Activated T-helper 9 cell treated with anti-CD3 and anti-CD28 coated beads, Interleukin-2, amount 50 U/mL, for 16 hours (primary cell): ENCODE measurements around the gene TMEM81.

Source experiments
- DNase-seq: peaks from one replicate; pipeline ENCODE4 v3.0.0-alpha.2; 2020; ENCODE audit warnings: low read depth

TMEM81 gene

DNA sequence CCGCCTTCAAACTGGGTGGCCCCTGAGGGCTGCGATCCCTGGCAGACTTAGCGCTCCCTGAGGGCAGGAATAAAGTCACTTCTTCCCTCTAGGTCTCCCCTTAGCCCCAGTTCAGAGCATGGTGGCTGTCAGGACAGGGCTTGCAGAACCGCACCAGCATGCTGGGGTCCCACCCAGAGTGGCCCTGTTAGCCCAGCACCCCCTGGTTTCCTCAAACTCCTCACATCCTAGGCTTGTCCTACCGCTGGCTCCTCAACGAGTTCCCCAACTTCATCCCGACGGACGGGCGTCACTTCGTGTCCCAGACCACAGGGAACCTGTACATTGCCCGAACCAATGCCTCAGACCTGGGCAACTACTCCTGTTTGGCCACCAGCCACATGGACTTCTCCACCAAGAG lies 25.4 kb downstream of the TMEM81 start:
- no peak for DNase-seq

DNA sequence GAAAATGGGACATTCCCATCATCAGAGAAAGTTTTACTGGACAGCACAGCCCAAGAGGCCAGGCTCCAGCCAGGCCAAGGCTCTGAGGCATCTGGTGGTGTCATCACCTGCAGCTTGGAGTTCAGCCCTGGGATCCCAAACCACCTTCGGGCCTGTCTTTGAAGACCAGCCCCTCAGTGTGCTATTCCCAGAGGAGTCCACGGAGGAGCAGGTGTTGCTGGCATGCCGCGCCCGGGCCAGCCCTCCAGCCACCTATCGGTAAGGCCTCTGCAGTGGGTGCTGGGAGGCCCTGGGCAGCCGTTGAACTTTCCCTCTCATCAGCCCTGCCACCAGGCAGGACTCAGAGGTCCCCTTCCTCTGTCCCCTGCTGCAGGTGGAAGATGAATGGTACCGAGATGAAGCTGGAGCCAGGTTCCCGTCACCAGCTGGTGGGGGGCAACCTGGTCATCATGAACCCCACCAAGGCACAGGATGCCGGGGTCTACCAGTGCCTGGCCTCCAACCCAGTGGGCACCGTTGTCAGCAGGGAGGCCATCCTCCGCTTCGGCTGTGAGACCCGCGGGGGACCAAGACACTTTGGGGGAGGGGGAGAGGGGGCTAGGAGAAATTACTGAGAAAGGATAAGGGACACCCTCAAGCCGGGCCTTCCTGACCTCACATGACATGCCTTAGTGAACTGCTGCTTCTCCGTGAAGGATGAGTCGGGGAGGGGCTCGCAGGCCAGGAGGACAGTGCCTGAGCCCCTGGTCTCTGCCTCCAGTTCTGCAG lies 26.3 kb downstream of the TMEM81 start:
- DNase-seq: no peak

DNA sequence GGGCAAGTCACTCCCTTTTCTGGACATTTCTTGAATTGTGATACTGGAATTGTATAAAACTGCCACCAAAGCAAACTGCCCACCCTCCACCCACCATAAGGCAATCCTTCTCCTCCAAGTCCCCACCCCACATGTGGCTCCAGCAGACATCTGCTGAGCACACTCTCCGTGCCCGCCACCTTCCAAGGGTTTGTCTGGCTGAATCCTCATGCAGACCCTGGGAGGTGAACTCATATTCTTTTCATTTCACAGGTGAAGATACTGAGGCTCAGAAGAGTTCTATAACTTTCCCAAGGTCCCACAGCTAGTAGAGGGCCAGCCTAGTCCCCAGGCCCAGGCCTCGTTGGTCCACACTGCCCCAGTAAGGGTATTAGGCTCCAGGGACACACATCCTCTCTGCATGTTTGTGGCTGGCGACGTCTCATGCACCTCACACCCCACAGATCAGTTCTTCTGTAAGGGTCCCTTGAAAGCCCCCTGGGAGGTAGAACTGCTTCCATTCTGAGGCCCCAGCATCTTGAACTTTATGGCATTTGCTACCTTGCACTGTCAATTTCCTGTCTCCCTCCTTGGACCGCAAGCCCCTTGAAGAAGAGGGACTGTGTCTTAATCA lies 27.2 kb downstream of the TMEM81 start:
- no peak for DNase-seq

DNA sequence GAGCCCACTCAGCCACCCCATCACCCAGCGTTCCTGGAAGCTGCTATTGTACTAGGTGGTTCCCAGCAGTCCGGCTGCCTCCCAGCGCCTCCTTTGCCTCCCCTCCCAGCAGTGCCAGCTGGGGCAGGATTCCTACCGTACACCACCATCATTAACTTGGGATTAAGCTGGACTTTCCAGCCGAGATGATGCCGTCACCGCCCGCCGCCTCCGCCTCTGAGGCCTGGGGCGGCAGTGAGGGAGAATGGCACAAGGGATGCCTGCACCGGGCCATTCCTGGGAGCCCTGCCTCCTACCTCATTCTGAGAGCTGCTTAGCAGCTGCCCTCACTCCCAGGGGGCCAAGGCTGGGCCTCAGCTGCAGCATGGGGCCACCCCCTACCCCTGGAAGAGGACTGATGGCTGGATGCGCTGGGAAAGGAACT lies 28.1 kb downstream of the TMEM81 start:
- no peak for DNase-seq

DNA sequence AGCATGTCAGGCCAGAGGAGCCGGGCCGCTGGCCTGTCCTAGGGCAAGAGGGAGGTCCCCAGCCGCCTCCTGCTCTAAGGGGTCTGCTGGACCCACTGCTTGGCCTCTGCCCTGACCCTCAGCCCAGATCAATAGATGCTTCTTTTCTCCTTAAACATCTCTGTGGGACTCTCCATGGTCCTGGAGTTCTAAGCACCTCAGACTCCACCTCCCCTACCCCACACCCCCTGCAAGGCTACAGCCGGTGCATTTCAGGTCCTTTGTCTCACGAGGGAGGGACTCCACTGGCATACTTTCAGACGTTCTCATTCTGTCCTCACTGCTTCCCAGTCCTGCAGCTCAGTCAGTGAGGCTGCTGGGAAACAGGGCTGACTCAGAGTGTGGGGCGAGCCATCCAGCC lies 30.2 kb downstream of the TMEM81 start:
- no peak for DNase-seq

DNA sequence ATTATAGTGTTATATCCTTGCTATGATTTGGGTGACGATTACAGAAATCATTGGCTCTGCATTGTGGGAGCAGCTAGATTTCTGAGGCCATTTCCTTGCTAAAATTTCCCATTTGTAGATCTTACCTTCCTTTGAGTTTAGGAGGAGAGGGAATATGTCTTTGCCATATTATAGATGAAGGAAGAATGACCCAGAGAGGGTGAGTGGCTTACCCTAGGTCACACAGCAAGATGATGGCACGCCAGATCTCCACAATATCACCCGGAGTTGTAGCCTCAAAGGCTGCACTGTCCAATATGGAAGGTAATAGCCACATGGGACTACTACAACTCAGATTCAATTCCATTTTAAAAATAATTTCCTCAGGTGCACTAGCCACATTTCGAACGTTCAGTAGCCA lies 31.0 kb downstream of the TMEM81 start:
- no peak for DNase-seq

DNA sequence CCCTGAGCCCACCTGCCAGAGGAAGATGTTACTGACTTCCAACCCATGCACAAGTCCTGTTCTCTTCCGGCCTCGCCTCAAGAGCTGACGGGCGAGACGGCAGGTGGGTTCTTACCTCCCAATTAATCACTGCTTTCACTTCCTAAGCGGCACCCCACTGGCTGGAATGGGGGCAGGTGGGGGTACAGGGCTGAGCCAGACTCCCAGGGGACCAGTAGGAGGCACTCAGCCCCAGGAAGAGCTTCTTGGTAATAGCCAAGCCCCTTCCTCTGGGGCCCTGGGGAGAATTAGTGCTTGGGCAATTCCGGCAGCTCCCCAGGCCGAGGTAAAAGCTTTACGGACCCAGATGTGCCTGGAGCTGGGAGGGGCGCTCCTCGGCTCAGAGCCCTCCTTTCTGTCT lies 31.6 kb downstream of the TMEM81 start:
- no peak for DNase-seq

DNA sequence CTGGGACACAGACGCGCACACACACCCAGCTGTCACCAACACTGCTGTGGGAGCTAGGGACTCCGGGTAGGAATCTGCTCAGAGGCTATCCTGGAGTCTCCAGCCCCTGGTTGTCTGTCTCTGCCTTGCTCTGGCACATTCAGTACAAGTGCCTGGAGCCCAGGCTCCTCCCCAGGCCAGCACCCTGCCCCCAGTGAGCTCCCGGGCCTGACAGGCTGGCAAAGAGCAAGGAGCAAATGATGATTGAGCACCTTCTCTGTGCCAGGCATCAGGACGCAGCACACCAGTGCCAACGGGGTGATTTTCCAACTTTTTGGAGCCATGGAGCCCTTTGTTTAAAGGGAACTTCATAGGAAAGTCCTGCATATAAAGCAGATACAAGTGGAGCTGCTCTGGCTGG lies 34.8 kb downstream of the TMEM81 start:
- no peak for DNase-seq

DNA sequence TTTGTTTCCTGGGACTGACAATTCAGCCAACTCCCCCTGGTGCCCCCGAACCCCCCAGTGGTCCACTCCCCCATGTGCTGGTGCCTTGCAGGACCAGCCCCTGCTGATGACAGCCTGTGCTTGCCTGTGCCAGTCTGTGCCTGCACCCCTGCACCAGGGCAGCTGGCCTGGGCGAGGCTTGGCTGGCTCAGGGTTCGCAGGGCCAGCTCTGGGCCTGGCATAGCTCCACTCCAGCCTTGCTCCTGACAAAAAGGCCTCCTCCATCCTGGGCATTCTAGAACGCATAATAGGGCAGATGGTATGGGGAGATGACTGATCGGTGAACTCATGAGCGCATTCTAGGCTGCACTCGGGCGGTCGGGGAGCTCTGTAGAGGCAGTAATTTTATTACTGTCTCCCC lies 35.9 kb downstream of the TMEM81 start:
- no peak for DNase-seq

DNA sequence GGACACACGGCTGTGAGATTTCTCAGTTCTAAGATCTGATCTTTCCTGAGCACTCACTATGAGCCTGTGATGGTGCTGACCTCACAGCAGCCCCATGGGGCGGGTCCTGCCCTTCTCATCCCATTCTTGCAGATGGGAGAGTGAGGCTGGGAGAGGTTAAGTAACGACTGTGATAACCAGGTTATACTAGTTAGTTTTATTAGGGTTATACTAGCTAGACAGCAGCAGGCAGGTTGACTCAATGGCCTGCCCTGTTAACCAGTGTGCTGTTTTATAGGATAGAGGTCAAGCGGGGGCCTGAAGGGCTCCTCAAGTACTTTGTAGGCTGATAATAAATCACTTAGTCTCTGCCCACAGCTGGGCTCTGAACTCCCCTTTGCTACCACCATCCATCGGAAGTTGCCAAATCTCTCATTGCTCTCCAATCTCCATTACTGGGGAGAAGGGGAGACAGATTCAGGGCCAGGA lies 36.5 kb downstream of the TMEM81 start:
- no peak for DNase-seq

DNA sequence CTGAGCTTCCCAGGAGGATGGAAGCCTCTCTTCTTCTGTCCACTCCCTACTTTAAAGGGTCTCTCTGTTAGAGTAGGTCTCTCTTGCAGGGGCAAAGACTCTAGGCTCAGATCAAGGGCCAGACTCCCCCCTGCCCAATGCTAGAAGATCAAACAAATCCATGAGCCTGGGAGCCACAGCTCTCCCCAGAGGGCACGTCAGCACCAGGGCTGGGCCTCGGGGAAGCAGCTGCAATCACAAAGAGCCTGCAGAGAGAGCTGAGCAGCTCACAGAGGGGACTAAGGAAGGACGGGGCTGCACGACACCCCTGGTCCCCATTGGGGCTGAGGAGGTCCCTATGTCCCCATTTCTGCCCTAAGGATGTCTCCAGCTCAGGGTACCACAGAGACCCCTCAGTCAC lies 37.4 kb downstream of the TMEM81 start:
- DNase-seq: no peak

DNA sequence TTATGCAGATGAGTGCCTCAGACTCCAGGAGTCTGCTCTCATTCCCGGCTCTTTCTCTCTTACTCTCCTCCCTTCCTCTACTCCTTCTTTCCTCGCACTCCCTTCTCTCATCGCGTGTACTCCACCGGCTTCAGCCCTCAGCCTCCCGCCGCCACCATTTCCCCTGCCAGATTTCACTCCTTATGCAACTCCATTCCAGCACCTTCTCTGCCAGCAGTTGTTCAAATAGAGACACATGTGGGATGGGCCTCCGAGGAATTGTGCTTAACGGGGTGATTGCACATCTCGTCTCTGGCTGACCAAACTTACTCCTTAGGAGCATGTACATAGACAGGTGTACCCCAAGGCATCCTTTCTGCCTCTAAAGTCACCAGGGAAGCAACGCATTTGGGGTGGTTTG lies 39.1 kb downstream of the TMEM81 start:
- DNase-seq: no peak

DNA sequence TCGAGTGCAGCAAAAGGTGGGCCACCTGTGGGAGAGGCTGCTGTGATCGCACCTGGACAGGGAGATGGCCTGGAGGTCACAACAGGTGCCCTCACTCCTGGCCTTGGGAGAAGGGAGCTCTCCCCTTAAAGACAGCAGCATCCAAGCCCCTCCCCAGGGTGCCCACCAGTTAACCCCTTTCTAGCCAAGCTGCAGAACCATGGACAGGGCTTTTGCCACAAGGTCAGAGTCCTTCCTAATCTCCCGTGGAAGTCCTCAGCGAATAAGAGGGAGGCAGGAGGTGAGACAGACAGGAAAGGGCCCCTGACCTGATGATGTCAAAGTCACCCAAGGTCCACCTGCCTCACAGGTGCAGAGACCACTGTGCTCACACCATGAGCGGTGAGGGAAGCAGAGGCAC lies 39.5 kb downstream of the TMEM81 start:
- DNase-seq: no peak

DNA sequence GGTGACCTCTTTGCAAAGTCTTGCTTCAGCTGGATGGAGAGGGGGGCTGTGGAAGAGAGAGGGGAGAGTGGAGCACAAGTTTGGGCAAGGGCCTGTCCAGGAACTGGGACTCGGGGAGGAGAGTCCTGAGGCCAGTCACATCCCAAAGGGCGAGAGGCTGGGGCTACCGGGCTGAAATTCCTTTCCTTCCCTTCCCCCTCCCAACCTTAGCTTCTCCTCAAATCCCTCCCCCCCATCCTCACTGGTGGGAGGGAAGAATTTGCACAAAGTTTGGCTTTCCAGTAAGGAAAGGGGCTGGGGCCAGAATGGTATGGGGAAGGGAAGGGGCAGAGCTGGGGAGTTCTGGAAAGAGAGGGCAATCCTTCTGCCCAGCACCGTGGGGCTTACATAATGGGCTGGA lies 40.4 kb downstream of the TMEM81 start:
- DNase-seq: no peak

DNA sequence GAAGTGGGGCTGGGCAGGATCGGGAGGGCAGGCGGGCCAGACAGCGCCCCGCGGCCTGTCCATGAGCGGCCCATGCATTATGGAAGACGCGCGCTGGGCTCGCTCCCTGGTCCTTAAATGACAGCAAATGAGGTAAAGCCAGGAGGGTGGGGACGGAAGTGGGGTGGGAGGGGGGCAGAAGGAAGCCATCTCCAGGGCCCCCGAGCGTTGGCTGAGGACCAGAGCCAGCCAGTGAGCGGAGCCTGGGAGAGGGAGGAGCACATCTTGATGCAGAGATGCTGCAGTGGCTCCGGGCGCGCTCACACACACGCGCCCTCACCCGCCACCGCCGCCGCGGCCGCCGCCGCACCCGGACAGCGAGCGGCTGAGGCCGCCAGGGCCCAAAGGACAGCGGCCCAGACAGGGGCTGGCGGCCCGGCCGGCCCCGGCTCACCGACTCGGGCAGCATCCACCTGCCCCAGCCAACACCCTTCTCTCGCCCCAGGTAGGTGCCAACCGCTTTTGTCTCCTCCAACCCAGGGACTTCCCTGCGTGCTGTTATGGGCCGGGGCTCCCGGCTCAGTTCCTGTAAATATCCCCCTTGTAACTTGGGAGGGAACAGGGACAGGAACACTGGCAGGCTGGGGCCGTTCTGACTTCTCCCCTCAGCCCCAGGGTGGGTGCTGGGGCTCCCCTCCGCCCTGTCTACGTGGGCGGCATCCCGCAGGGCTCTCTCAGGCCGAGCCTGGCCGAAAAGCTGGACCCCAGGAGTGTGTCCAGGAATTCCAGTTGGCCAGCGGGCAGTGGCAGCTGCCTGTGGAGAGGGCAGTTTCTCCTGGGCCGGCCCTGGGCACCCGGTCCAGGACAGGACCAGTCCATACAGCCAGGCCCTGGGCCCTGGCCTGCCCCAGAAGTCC lies 41.1 kb downstream of the TMEM81 start, which contains the start of gene CNTN2:
Gene CNTN2 (plus strand): TSS at position 302 of the 896 bp plus-strand sequence. CDS start 9,974 bp downstream, outside the sequence.
- DNase-seq: no peak

DNA sequence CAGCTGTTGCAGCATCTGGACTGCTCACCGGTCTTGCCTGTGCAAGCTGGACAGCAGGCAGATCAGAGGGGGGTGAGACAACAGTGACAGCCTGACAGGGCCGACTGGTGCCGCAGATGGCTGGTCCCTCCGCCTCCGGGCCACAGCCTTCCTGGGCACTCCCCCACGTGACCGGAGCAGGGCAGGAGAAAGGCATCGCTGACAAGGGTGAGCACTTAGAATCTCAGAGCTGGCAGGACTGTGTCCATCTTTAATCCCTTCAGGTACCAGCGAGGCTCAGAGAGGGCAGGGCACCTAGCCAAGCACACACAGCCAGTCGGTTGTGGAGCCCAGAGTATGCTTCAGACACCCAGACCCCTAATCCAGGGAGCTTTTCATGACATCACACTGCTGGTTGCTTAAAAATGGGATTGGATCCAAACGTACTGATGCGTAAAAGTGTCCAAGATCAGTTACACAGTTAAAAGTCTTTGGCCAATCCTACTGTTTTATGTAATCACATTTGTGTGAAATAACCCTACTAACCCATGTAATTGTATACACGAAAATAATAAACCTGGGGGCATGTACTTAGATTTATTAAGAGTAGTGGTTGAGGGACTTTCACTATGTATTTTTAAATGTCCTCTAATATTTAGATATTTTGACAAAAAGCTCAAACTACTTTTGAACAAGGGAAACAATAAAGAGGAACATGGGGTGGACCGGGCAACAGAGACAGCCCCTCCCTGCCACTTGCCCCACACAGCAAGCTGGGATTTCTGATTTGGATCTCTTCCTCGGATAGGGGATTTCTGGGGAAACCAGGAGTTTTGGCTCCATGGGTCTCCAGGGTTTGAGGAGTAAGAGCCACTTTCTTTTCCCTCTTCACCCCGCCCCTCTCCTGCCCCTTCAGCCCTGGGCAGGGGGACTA lies 42.0 kb downstream of the TMEM81 start:
- no peak for DNase-seq

DNA sequence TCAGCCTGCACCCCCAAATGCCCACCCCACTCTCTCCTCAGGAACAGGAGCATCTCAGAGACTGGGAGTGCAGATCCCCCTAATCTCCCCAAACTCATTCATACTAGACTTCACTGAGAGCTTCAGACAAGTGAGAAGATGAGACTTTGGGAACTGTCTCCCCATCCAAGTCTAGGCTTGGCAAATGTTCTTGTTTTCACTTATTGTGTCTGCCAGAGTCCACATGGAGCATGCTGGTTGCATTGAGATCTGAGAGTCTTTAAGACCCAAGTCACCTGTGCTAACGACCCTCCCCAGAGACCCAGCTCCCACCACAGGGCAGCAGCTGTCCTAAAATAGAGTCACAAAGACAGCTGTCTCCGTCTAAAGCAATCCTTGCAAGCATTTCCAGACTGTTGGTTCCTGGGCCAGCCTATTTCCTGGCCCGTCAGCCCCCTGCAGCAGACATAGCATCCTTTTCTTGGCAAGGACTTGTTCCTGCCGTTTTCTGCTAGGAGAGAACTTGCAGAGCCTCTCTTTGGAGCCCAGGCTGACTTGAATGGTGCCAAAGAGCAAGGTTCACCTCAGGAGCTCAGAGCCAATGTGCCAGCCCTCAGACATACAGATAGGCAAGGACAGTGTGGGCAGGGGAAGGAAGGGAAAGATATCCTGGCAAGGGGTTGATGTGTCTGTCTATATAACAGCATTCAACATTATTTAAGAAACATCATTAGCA lies 43.1 kb downstream of the TMEM81 start:
- DNase-seq: no peak

DNA sequence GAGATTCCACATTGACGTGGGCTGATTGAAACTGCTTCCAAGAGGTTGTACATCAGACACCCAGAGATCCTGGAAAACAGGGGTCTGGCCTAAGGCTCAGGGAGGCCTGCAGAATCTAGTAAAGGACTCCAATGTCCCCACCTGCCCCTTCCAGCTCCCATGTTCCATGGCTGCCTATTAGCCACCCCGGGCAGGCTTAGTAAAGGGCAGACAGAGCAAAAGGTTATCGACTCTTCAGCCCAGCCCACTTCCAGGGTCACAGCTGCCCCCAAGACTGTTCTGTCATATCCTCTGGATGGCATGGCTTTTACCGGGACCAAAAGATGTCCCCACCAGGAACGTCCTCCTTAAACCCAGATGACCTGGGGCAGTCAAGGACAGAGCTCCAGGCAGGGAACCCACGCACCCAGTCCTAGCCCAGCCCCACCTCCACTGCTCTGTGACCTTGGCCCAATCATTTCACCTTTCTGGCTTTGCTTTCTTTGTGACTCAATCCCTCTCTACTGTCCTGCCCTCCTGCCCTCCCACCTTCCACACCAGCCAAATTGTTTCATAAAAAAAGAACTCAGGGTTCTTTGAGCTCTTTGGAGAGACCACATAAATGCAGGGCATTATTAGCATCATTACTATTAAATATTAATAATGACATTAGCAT lies 46.0 kb downstream of the TMEM81 start:
- DNase-seq: no peak

DNA sequence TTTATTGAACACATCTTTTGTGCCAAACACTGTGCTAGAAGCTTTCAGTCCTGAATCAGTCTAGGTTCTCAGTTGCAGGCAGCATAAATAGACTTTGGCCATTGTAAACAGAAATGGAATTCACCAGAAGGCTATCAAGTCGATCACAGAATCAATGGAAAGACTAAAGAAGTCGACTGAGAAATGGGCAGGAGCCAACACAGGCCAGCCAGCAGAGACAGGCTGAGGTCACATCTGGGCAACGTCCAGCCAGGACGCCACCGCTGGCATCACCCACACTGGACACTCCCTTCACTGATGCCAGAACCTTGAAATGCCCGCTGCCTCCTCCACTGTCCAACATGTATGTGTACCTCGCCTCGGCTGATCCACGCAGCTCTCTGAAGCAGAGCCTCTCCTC lies 46.7 kb downstream of the TMEM81 start:
- no peak for DNase-seq
